Activated T-cell treated with anti-CD3 and anti-CD28 coated beads for 4 hours (primary cell): ENCODE results near the gene APBB3.

ENCODE experiments used
- DNase-seq: peaks from one replicate; pipeline ENCODE4 v3.0.0-alpha.2; 2020

The APBB3 gene

DNA sequence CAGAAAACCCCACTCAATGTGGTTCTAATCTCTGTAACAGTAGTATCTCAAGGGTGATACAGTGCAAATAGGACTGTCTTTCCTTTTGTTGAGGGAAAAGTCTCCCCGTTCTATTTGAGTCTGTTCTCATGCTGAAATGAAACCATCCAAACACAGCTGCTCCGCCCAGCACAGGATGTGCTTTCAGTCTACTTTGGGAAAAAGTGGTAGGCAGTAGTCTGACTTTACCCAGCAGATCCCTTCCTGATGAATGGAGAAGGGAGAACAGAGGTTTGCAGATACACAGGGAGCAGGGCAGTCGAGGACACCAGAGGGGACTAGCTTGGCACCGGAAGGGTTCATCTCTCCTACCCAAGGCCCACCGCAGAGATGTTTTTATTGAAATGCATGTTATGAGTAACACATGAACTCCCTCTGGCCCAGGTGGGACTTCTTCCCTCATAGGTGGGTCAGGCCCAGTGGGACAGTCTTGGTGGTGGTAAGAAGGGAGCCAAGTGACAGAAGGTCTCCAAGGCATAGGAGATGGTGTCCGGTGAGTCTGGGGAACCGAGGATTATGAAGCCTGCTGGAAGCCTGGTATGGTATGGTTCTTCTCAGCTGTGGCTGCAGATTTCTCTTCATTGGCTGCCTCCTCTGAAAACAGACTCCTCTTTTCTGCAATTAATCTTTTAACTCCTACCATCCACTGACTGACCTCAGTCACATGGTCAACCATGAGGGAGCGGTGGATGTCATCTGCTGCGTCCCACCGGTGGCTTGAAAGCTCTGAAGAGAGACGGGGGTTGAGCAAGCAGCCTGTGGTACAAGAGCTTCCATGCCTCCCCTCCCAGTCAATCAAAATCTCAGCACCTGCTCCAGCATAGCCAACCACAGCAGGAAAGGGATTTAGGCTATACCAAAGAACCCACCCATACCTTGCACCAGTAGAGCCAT lies 14.0 kb downstream of the APBB3 start:
- DNase-seq = no peak

DNA sequence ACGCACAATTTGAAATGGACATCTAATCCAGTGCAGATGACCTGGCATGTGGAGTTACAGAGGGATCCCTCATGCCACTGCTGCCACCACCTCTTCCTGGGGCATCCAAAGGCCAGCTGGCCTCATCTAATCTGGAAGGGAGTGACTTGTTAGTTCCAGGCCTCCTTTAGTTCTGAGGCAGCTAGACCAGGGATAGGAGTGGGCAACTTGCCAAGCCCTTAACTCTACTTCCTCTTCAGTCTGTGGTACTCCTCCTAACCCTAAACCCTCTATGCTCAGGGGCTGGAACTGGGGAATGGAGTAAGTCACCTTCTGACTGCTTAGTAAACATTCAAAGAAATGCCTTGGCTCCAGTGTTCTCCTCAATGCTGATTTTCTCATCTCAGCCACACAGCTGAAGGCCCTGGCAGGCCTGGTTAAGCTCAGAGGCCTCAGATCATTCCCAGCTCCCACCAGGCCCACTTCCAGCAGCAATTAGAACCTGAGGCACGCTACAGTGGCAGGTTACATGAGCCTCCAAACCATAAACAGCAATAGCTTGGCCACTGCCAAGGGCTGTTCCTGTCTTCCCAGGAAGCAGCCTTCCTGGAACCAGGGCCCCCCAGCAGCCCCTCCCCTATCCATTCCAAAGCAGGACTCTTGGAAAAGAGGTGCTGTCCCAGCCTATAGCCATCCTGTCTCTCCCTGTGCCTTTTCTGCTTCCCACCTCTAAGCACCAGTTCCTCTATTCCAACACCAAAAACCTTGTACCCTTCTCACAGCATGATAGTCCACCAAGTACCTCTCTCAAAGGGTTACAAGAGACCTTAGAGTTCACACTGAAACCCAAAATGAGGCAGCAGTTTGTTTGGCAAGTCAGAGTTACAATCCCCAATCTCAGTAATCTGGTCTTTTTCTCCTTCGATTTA lies 14.9 kb downstream of the APBB3 start:
- no peak for DNase-seq

DNA sequence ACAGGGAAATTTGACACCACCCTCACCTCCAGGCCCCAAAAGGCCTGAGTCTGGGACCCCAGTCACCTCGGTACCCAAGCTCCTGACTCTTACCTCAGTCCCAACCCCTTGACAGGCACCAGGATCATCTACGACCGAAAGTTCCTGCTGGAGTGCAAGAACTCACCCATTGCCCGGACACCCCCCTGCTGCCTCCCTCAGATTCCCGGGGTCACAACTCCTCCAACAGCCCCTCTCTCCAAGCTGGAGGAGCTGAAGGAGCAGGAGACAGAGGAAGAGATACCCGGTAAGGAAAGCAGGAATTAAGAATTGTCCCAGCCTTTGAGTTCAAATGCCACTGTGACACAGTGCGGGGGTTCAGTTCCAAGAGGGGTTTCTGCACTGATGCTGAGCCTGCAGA lies 15.6 kb downstream of the APBB3 start:
- DNase-seq = no peak

DNA sequence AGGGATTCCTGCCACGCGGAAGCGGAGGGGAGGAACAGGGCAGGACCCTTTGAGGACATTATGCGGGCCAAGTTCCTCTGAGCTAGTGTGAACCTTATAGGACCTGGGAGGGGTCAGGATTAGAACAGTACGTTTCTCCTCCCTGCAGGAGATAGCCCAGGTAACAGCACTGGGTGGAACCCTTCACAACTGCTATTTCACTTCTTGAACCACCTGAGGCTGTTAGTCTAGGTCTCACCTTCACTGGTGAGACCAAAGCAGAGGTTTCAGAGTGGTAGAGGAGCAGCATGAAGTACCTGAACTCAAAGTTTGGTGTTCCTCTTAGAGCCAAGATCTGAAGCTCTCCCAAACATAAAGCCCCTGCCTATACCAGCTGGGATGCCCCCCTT lies 16.1 kb downstream of the APBB3 start:
- no peak for DNase-seq

DNA sequence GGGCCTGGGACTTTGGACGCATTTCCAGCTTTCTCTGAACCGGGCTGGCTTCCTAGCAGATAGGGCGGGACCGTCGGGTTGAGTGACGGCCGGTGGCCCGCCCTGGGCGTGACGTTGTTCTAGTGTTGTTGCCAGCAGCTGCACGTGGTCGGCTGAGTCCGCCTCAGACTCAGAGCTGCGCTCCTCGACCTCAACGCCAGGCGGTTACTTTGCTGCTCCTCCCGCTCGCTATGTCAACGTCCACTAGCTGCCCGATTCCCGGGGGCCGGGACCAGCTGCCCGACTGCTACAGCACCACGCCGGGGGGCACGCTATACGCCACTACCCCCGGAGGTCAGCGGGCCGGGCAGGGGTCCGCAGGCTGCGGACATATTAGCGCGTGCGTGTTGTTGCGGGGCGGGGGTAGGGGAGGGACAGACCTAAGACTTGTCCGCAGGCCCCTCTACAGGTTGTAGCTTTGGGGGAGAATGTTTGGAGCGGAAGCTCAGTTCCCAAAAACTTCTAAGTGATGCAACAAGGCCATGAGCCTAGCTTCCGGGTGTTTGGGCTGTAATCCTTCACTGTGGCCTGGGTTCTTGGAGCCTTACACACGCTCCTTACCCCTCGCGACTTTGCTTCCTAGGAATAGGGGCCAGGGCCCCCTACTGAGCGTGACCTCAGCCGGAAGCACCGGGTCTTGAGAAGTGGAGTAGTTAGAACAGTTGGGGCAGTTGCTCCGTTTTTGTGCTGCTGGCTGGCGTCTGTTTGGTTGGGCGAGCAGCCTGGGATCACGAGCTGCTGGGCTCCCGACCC lies 16.7 kb downstream of the APBB3 start, which contains the start of gene EIF4EBP3:
Gene EIF4EBP3, plus strand, starts transcription at position 155 of the 792 bp plus-strand sequence. Its CDS starts 76 bp downstream, at position 231.
- peak; percentile 76 for DNase-seq

DNA sequence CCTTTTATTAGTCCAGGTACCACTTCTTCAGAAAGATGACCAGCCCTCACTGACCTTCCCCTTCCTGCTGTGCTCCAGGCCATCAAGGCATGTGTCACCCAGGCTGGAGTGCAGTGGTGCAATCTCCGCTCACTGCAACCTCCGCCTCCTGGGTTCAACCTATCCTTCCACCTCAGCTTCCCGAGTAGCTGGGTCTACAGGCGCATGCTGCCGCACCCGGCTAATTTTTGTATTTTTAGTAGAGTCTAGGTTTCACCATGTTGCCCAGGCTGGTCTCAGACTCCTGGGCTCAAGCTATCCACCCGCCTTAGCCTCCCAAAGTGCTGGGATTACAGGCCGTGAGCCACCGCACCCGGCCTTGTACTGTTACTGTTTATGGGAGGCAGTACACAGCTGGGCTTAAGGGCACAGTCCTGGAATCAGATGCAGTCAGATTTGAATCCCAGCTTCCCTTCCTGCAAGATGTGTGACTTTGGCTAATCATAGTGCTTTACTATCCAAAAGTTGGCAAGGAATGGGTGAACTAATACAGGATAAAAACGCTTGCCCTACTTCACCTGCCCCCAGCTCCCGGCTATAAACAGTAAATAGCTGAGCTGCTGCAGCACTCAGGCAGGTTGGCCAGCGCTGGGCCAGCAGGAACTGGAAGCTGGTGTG lies 17.4 kb downstream of the APBB3 start:
- DNase-seq = no peak

DNA sequence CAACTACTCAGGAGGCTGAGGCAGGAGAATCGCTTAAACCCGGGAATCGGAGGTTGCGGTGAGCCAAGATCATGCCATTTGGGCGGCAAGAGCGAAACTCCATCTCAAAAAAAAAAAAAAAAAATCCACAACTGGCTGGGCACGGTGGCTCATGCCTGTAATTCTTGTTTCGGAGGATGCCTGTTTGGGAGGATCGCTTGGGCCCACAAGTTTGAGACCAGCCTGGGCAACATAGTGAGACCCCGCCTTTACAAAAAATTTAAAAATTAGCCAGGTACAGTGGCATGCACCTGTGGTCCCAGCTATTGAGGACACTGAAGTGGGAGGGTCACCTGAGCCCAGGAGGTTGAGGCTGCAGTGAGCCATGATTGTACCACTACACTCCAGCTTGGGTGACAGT lies 18.8 kb downstream of the APBB3 start:
- DNase-seq = no peak

DNA sequence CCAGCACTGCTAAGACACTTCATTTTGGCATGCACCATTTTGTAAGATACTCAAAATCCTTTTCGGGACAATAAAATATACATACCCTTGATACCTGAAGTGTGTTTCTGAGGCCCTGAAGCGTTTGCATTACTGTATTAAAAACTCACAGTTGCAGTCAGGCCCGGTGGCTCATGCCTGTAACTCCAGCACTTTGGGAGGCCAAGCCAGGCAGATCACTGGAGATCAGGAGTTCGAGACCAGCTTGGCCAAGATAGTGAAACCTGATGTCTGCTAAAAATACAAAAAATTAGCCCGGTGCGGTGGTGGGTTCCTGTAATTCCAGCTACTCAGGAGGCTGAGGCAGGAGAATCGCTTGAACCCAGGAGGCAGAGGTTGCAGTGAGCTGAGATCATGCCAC lies 19.4 kb downstream of the APBB3 start:
- DNase-seq = no peak

DNA sequence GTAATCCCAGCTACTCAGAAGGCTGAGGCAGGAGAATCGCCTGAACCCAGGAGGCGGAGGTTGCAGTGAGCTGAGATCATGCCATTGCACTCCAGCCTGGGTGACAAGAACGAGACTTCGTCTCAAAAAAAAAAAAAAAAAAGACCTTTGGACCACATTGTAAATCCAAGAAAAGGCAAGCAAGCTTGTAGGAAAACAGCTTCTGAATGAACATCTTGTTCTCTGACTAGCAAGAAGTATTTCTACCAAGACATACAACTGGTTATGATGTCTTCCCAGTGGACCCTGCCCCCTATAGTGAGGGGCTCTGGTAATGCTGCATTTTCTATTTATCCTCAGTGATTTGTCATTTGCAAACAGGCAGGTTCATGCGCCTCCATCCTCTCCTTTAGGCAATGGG lies 21.4 kb downstream of the APBB3 start:
- DNase-seq = no peak

DNA sequence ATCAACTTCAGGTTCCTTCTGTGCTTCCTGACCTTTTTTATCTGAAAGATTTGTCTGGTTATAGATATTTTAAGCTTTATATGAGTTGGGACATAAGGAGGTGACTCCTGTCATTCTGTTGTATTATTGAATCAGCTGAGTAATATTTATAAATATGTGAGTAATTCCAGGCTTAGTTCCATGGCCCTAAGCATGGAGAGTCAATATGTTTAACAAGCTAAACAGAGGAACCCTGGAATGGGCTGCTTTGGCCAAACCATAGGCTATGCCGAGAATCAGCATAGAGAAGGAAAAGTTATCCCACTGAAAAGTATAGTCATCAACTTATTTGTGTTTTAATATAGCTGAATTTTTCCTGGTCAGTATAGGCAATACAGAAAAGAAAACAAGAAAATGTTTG lies 24.2 kb downstream of the APBB3 start:
- no peak for DNase-seq

DNA sequence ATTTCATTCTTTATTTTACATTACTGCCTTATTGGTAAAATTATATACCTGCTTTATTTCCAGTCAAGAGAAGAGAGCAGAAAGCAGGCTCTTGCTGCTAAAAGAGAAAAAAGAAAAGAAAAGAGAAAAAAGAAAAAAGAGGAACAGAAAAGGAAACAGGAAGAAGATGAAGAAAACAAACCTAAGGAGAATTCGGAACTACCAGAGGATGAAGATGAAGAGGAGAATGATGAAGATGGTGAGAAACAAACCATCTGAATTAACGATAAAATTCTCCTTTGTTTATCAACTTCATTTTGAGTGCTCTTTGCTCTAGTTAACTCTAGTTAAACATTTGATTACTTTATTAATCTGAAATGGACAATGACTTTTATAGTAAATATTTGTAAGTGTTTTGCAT lies 40.4 kb downstream of the APBB3 start:
- DNase-seq = no peak

DNA sequence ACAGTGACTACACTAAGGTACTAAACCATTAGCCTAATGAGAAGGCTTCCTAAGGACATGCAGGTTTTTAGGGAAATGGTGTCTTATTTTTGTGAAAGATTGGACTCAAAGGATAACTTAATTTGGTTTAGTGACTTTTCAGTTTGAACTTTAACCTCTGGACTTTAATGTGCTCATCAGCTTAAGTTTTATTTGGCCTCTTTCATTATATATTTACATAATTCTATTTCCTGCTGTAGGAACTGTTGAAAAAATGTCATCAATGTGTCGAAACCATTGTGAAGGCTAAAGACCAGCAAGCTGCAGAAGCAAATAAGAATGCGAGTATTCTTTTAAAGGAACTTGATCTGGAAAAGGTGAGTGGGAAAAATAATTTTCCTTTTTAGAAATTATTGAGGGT lies 51.3 kb downstream of the APBB3 start:
- DNase-seq = no peak

DNA sequence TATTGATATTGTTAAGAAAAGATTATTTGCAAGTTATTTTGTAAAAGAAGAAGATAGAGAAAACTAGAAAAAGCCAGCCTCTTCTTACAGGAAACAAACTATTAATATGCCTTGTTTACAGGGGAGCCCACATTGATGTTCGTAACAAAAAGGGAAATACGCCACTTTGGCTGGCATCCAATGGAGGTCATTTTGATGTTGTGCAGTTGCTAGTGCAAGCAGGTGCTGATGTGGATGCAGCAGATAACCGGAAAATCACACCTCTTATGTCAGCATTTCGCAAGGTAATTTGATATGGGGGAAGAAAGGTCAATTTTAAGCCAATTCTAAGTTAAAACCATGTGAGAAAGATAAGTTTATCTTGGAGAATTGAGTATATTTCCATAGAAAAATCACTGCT lies 54.5 kb downstream of the APBB3 start:
- DNase-seq = no peak
